CD8-positive, alpha-beta memory T cell (primary cell): ENCODE results near the gene TRNT1. TPM values are rescaled to one million over a fixed set of nuclear protein-coding genes. Genes with fewer than 3 reads are reported as not detected.

Experiments used
- CTCF ChIA-PET: fragments of 350-600 bp; sonication (Branson Sonifier 250); formaldehyde crosslinking; loops from one replicate; lab custom pipeline; 2021; ENCODE audit warnings: antibody characterized with exemption; lab: Charles Lee
- POLR2A ChIA-PET: fragments of 350-600 bp; sonication (Branson Sonifier 250); formaldehyde crosslinking; loops from one replicate; lab custom pipeline; 2021; ENCODE audit warnings: antibody characterized with exemption; lab: Charles Lee
- DNase-seq, 5 donors: peaks; one replicate each; pipeline versions ENCODE4 v3.0.0 to v3.0.0-alpha.2; 2020 to 2022; ENCODE audit warnings: mixed read lengths in 1 of 5
- H3K27ac ChIP-seq: one replicate; pipeline ENCODE4 v1.7.0; 2013; ENCODE audit warnings: low read depth, mild to moderate bottlenecking, low read length, moderate library complexity
- H3K27me3 ChIP-seq: 2 replicates; pipeline ENCODE4 v1.7.0; 2013; ENCODE audit warnings: low read length, mild to moderate bottlenecking; ENCODE audit not compliant: insufficient read depth, poor library complexity, severe bottlenecking
- H3K36me3 ChIP-seq: 2 replicates; pipeline ENCODE4 v1.7.0; 2013; ENCODE audit warnings: mild to moderate bottlenecking, low read length, moderate library complexity; ENCODE audit not compliant: insufficient read depth
- H3K4me1 ChIP-seq: 2 replicates; pipeline ENCODE4 v1.7.0; 2013; ENCODE audit warnings: mild to moderate bottlenecking, low read length, moderate library complexity; ENCODE audit not compliant: insufficient read depth
- H3K4me3 ChIP-seq: 2 replicates; pipeline ENCODE4 v1.7.0; 2013; ENCODE audit warnings: mild to moderate bottlenecking, low read length
- H3K9me3 ChIP-seq: 2 replicates; pipeline ENCODE4 v1.7.0; 2013; ENCODE audit warnings: mild to moderate bottlenecking, low read length
- H3K27ac Mint-ChIP-seq, 8 donors: one replicate each; pipeline ENCODE4 v1.8.0; 2020 to 2021; ENCODE audit warnings: mixed read lengths in 8 of 8, mild to moderate bottlenecking in 6 of 8, inconsistent platforms in 3 of 8, moderate library complexity in 3 of 8
- H3K27me3 Mint-ChIP-seq, 2 donors: one replicate each; pipeline ENCODE4 v1.8.0; 2020 to 2021; ENCODE audit warnings: mixed read lengths in 2 of 2, mild to moderate bottlenecking in 1 of 2, moderate library complexity in 1 of 2
- H3K36me3 Mint-ChIP-seq, 3 donors: one replicate each; pipeline ENCODE4 v1.8.0; 2020 to 2021; ENCODE audit warnings: mixed read lengths in 3 of 3, inconsistent platforms in 1 of 3, mild to moderate bottlenecking in 1 of 3
- H3K4me1 Mint-ChIP-seq, 3 donors: one replicate each; pipeline ENCODE4 v1.8.0; 2020 to 2021; ENCODE audit warnings: mixed read lengths in 3 of 3, inconsistent platforms in 1 of 3, mild to moderate bottlenecking in 1 of 3
- H3K4me3 Mint-ChIP-seq, 7 donors: one replicate each; pipeline ENCODE4 v1.8.0; 2020 to 2021; ENCODE audit warnings: mixed read lengths in 7 of 7, mild to moderate bottlenecking in 6 of 7, moderate library complexity in 4 of 7, inconsistent platforms in 2 of 7
- H3K9me3 Mint-ChIP-seq, 5 donors: one replicate each; pipeline ENCODE4 v1.8.0; 2020 to 2022; ENCODE audit warnings: mixed read lengths in 5 of 5, mild to moderate bottlenecking in 3 of 5, moderate library complexity in 2 of 5, inconsistent platforms in 1 of 5
- polyA plus RNA-seq: library from polyadenylated mRNA; unstranded; fragments of 300-500 nt; fragmentation: Illumina TruSeq; gene quantifications from one replicate; pipeline ENCODE4 v1.2.3, GENCODE V29; 2021
- total RNA-seq, 2 experiments: library from RNA; stranded (reverse); gene quantifications; one replicate each; pipeline ENCODE4 v1.2.3, GENCODE V29; 2021

Gene TRNT1
- total and polyA plus RNA-seq, 3 experiments from 2014 or later, result 20.4 to 60.2 (median 58.9) TPM

DNA sequence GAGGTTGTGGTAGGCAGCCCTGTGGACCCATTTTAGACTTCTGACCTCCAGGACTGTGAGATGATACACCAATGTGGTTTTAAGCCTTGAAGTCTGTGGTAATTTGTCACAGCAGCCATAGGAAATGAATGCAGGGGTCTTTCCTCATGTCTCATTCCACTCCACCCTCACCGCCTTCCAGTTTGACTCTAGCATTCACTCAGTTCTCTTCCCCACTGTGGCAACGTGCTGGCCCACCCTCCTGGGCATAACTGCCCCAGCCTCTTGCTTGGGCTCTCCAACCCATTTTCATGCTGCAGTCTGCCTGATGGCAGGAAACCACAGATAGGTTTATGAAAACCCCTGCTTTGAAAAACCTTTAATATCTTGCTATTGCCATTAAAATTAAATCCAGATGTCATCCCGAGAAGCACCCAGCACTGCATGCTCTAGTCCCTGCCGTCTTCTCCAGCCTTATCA is 7.3 kb upstream of the TRNT1 start:
- POLR2A ChIA-PET, result no interaction called here
- Mint-ChIP-seq H3K4me3 (no peak overlapping the region), H3K36me3 (no peaks in the 10 kb centered on the region), H3K4me1 (peaks cover 6 to 8% (median 7%) of the 10 kb centered on the region in 3 donors), H3K27ac (peak overlapping the region in 5 of 8 donors; percentile 8 to 92 (median 36)), H3K9me3 (no peaks in the 10 kb centered on the region), H3K27me3 (peaks cover 5 to 9% of the 10 kb centered on the region in 2 donors)
- no peaks in the 10 kb centered on the region for H3K36me3 ChIP-seq
- CTCF ChIA-PET, result no interaction called here
- H3K4me1 ChIP-seq, result no peaks in the 10 kb centered on the region
- H3K27me3 ChIP-seq, result no peaks in the 10 kb centered on the region
- H3K9me3 ChIP-seq, result no peaks in the 10 kb centered on the region
- DNase-seq, result no peak
- no peak overlapping the region for H3K27ac ChIP-seq
- no peak overlapping the region for H3K4me3 ChIP-seq

DNA sequence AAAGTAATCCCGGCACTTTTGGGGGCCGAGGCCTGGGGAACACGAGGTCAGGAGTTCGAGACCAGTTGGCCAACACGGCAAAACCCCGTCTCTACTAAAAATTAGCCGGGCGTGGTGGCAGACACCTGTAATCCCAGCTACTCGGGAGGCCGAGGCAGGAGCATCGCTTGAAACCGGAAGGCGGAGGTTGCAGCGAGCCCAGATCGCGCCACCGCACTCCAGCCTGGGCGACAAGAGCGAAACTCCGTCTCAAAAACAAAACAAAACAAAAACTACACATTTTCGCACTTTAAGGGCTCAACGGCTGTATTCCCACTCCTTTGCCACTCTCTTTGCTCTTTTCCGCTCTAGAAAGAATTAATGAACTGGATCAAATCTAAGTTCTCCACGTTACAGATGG is 763 bp upstream of the TRNT1 start:
- Mint-ChIP-seq H3K4me3 (peak overlapping the region; percentile 93 to 99 (median 98)), H3K27me3 (peaks cover 0 to 10% of the 10 kb centered on the region in 2 donors), H3K27ac (peak overlapping the region; percentile 97 to 100 (median 99)), H3K36me3 (peaks cover 0 to 30% (median 9%) of the 10 kb centered on the region in 3 donors), H3K9me3 (peaks cover 0 to 1% (median 0%) of the 10 kb centered on the region in 5 donors), H3K4me1 (peaks cover 38 to 48% (median 47%) of the 10 kb centered on the region in 3 donors)
- DNase-seq, result no peak
- Histone ChIP-seq H3K27ac (peak overlapping the region; percentile 96), H3K4me1 (peaks cover 41% of the 10 kb centered on the region), H3K9me3 (no peaks in the 10 kb centered on the region), H3K36me3 (peaks cover 12% of the 10 kb centered on the region), H3K27me3 (no peaks in the 10 kb centered on the region), H3K4me3 (peak overlapping the region; percentile 98)
- ChIA-PET POLR2A (interaction anchor here (1.0 kb wide), 1 partner anchor 53 kb away, joined by 3 read pairs; the partner anchor contains the start of gene CRBN), CTCF (no interaction called here)

DNA sequence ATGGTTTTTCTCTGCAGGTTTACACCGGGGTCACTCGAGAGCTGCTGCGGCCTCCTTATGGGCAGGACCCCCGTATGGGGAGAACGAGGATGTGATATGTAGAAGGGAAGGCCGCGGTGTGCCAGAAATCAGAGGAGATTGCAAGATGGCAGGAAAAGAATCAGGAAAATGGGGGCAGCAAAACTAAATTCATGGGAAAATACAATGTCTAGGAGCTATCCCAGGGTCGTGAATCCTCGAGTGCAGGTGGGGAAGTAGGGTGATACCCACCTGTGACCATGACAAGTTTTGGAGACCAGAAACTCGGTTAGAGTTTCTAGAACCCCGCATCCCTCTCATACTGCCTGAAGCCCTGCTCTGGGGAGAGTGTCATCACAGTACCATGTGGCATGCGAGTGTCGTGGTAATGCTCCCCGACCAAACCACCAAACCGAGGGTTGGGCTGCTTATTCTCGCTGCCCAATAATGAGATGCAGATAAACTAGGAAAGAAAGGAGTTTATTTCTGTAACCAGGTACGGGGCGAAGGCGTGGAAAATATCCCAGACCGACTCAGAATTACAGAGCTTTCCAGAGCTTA is 781 bp downstream of the TRNT1 start:
- peak overlapping the region; percentile 96 for H3K27ac ChIP-seq
- H3K36me3 Mint-ChIP-seq, result peaks cover 0 to 34% (median 9%) of the 10 kb centered on the region in 3 donors
- DNase-seq, result peak; percentile 23 to 64 (median 34)
- no peaks in the 10 kb centered on the region for H3K27me3 ChIP-seq
- POLR2A ChIA-PET, result no interaction called here
- H3K4me3 Mint-ChIP-seq, result peak overlapping the region; percentile 93 to 99 (median 98)
- H3K4me1 ChIP-seq, result peaks cover 41% of the 10 kb centered on the region
- H3K4me3 ChIP-seq, result peak overlapping the region; percentile 98
- CTCF ChIA-PET, result no interaction called here
- peak overlapping the region; percentile 97 to 100 (median 99) for H3K27ac Mint-ChIP-seq
- H3K4me1 Mint-ChIP-seq, result peaks cover 38 to 50% (median 48%) of the 10 kb centered on the region in 3 donors
- peaks cover 16% of the 10 kb centered on the region for H3K36me3 ChIP-seq
- H3K9me3 Mint-ChIP-seq, result peaks cover 0 to 1% (median 0%) of the 10 kb centered on the region in 5 donors
- no peaks in the 10 kb centered on the region for H3K9me3 ChIP-seq
- peaks cover 0 to 10% of the 10 kb centered on the region in 2 donors for H3K27me3 Mint-ChIP-seq

DNA sequence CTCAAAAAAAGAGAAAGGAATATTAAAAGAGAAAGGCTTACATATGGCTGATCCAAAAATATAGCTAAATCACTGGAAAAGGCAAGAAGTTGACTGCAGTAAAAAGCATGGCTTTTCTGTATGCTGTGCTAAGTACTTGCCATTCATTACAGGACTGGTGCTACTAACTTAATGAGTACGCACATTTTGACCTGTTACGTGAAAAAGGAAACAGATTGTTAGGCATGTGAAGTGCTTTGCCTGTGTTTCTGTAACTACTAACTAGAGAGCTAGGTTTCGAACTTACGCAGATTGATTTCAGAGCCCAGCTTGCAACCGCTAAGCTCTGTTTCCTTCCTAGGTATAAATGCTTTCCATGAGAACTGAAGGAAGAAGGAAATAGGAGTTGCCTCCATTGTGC is 2.8 kb downstream of the TRNT1 start:
- H3K4me1 ChIP-seq, result peaks cover 54% of the 10 kb centered on the region
- Mint-ChIP-seq H3K27ac (peak overlapping the region; percentile 9 to 100 (median 56)), H3K9me3 (peaks cover 0 to 1% (median 0%) of the 10 kb centered on the region in 5 donors), H3K4me1 (peaks cover 55 to 69% (median 67%) of the 10 kb centered on the region in 3 donors), H3K27me3 (peaks cover 0 to 10% of the 10 kb centered on the region in 2 donors), H3K4me3 (peak overlapping the region in 5 of 7 donors; percentile 16 to 99 (median 32)), H3K36me3 (peaks cover 0 to 50% (median 9%) of the 10 kb centered on the region in 3 donors)
- no peak overlapping the region for H3K27ac ChIP-seq
- POLR2A ChIA-PET, result interaction anchor here (0.6 to 0.9 kb wide), 2 partner anchors 15 to 22 kb away, joined by 3 to 6 read pairs; no protein-coding TSS in a partner anchor
- H3K4me3 ChIP-seq, result no peak overlapping the region
- no peaks in the 10 kb centered on the region for H3K27me3 ChIP-seq
- DNase-seq, result no peak
- CTCF ChIA-PET, result interaction anchor here (0.9 kb wide), 1 partner anchor 50 kb away, joined by 3 read pairs; the partner anchor contains the start of gene CRBN
- H3K9me3 ChIP-seq, result no peaks in the 10 kb centered on the region
- peaks cover 20% of the 10 kb centered on the region for H3K36me3 ChIP-seq

DNA sequence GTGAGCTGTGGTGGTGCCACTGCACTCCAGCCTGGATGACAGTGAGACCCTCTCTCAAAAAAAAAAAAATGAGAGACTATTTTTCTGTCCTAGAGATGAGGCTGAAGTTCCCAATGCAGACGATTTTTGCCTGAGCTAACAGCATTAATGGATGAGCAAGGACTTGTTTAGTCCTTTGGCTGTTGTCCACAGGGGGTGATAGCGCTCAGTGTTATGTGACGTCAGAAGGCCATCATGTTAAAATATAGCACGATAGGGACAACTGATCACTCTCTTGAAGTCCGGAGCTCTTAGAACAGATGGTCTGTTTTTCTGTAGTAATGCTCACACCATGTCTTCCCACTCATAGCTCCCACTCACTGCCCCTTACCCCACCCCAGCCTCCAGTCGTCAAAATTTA is 6.8 kb downstream of the TRNT1 start:
- no peaks in the 10 kb centered on the region for H3K9me3 ChIP-seq
- no peak overlapping the region for H3K27ac ChIP-seq
- Mint-ChIP-seq H3K4me1 (peaks cover 58 to 77% (median 73%) of the 10 kb centered on the region in 3 donors), H3K4me3 (peak overlapping the region in 1 of 7 donors; percentile 25), H3K27me3 (no peaks in the 10 kb centered on the region), H3K9me3 (no peaks in the 10 kb centered on the region), H3K36me3 (peaks cover 0 to 72% (median 16%) of the 10 kb centered on the region in 3 donors), H3K27ac (peak overlapping the region in 6 of 8 donors; percentile 1 to 86 (median 72))
- peaks cover 38% of the 10 kb centered on the region for H3K4me1 ChIP-seq
- POLR2A ChIA-PET, result interaction anchor here (0.8 kb wide), 1 partner anchor 45 kb away, joined by 3 read pairs; no protein-coding TSS in a partner anchor
- CTCF ChIA-PET, result interaction anchor here (1.1 kb wide), 2 partner anchors 38 to 46 kb away, joined by 3 to 4 read pairs; no protein-coding TSS in a partner anchor
- H3K27me3 ChIP-seq, result no peaks in the 10 kb centered on the region
- DNase-seq, result no peak
- peaks cover 33% of the 10 kb centered on the region for H3K36me3 ChIP-seq
- no peak overlapping the region for H3K4me3 ChIP-seq

DNA sequence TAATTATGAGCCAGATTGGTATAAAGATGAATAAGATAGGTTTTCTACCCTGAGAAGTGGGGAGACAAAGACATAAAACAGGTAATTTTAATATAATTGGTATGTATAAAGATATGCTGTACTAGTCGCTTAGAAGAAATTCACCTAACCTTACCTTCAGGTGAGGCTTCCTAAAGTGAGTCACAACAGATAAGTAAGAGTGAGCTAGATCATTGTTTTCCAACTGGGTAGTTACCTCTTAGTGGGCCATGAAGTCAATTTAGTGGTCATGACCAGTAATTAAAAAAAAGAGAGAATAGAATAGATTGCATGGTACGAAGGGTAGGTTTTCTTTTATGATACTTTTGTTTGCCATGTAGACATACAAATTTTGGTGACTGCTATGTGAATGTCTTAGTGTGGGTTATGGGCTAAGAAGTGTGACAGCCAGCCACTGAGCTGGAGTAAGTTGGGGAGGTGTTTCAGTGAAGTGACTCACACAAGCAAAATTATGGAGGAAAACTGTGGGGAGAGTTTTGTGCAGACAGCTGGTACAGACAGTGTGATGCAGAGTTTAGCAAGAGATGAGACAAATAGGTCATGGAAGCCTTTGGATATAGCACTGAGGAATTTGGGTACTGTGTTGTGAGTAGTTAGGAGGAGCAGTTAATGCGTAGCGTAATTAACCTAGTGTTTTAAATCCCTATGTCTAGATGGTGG is 8.2 kb downstream of the TRNT1 start:
- CTCF ChIA-PET, result interaction anchor here (1.1 kb wide), 1 partner anchor 44 kb away, joined by 4 read pairs; no protein-coding TSS in a partner anchor
- POLR2A ChIA-PET, result no interaction called here
- no peak for DNase-seq
- no peaks in the 10 kb centered on the region for H3K27me3 Mint-ChIP-seq
- H3K36me3 Mint-ChIP-seq, result peaks cover 0 to 74% (median 13%) of the 10 kb centered on the region in 3 donors
- H3K4me3 Mint-ChIP-seq, result peak overlapping the region in 1 of 7 donors; percentile 29
- peaks cover 50 to 73% (median 70%) of the 10 kb centered on the region in 3 donors for H3K4me1 Mint-ChIP-seq
- Histone ChIP-seq H3K9me3 (no peaks in the 10 kb centered on the region), H3K27ac (no peak overlapping the region), H3K4me1 (peaks cover 25% of the 10 kb centered on the region), H3K36me3 (peaks cover 28% of the 10 kb centered on the region), H3K4me3 (no peak overlapping the region), H3K27me3 (no peaks in the 10 kb centered on the region)
- H3K9me3 Mint-ChIP-seq, result no peaks in the 10 kb centered on the region
- peak overlapping the region; percentile 22 to 92 (median 85) for H3K27ac Mint-ChIP-seq

DNA sequence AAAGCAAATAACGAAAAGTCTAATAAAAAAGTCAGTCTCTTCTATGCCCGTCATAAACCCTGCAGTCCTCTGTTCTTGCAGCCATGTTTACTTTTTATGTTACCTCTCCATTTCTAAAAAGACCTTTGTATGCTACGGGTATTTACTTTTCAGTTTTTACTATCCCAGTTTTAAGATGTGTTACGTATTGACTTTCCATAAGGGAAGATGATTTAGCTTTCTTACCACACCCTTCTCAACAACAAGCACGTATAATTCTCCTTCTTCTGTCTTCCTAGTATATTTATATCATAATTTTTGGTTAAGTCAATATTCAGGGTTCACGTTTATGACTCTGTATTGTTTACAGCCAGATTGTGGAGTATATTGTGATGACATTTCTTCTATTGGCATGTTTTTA is 10.8 kb downstream of the TRNT1 start:
- H3K27ac ChIP-seq, result no peak overlapping the region
- ChIA-PET CTCF (no interaction called here), POLR2A (no interaction called here)
- DNase-seq, result no peak
- no peaks in the 10 kb centered on the region for H3K27me3 ChIP-seq
- no peaks in the 10 kb centered on the region for H3K9me3 ChIP-seq
- Mint-ChIP-seq H3K9me3 (no peaks in the 10 kb centered on the region), H3K4me1 (peaks cover 54 to 73% (median 72%) of the 10 kb centered on the region in 3 donors), H3K27ac (peak overlapping the region in 5 of 8 donors; percentile 16 to 69 (median 35)), H3K36me3 (peaks cover 0 to 87% (median 18%) of the 10 kb centered on the region in 3 donors), H3K4me3 (no peak overlapping the region), H3K27me3 (no peaks in the 10 kb centered on the region)
- peaks cover 36% of the 10 kb centered on the region for H3K36me3 ChIP-seq
- peaks cover 20% of the 10 kb centered on the region for H3K4me1 ChIP-seq
- no peak overlapping the region for H3K4me3 ChIP-seq
